Tibial nerve (tissue), 4 donors: ENCODE measurements around the gene ISL2. TPM values are rescaled to one million over a fixed set of nuclear protein-coding genes. Genes with fewer than 3 reads are reported as not detected.

ENCODE experiments used
- DNase-seq, 2 donors: peaks; one replicate each; pipeline ENCODE4 v3.0.0-alpha.2; 2019; ENCODE audit warnings: low spot score in 2 of 2
- H3K27ac ChIP-seq, 4 donors: fragments of 200-600 bp; sonication (generic) in 3 of 4; one replicate each; pipeline ENCODE4 v1.5.1; 2017 to 2019; ENCODE audit warnings: mild to moderate bottlenecking in 1 of 4
- H3K27me3 ChIP-seq, 2 donors: fragments of 200-600 bp; sonication (generic) in 1 of 2; one replicate each; pipeline versions ENCODE4 v1.5.1 to v1.6.0; 2017 to 2019
- H3K36me3 ChIP-seq, 3 donors: fragments of 200-600 bp; sonication (generic); one replicate each; pipeline ENCODE4 v1.5.1; 2018 to 2019
- H3K4me1 ChIP-seq, 4 donors: fragments of 200-600 bp; sonication (generic) in 3 of 4; one replicate each; pipeline ENCODE4 v1.5.1; 2017 to 2019
- H3K4me3 ChIP-seq, 4 donors: fragments of 200-600 bp; sonication (generic) in 3 of 4; one replicate each; pipeline ENCODE4 v1.5.1; 2017 to 2019; ENCODE audit warnings: mild to moderate bottlenecking in 1 of 4, moderate library complexity in 1 of 4
- H3K9me3 ChIP-seq, 4 donors: fragments of 200-600 bp; sonication (generic) in 3 of 4; one replicate each; pipeline ENCODE4 v1.5.1; 2017 to 2019
- EP300 ChIP-seq, 2 donors: sonication (generic); formaldehyde crosslinking; IDR thresholded peaks; one replicate each; pipeline ENCODE4 v1.6.1; 2017; ENCODE audit warnings: antibody characterized with exemption in 2 of 2, mild to moderate bottlenecking in 1 of 2
- POLR2A ChIP-seq, 2 donors: fragments of 450-650 bp; IDR thresholded peaks; one replicate each; pipeline ENCODE4 v1.6.1; 2017; ENCODE audit warnings: antibody characterized with exemption in 2 of 2, mild to moderate bottlenecking in 2 of 2, moderate library complexity in 2 of 2
- WGBS, 2 donors: methylation state at CpG; one replicate each; pipeline ENCODE4 v1.1.5; 2018; 5-methylcytosine and 5-hydroxymethylcytosine counted together
- total RNA-seq, 4 donors: library from RNA; depleted of rRNA; stranded (reverse); fragments of >200 nt; gene quantifications; one replicate each; pipeline ENCODE4 v1.1.0, GENCODE V29; 2016
- TF ChIP-seq, protein P1 (sequence below), 5 experiments: fragments of 200-600 bp in 3 of 5; fragments of 450-650 bp in 2 of 5; sonication (generic) in 3 of 5; IDR thresholded peaks; one replicate each; pipeline ENCODE4 v1.5.1; 2016 to 2019; ENCODE audit warnings: antibody characterized with exemption in 5 of 5, mild to moderate bottlenecking in 3 of 5, moderate library complexity in 2 of 5

Gene ISL2
- total RNA-seq, 4 donors from 2014 or later = not detected

DNA sequence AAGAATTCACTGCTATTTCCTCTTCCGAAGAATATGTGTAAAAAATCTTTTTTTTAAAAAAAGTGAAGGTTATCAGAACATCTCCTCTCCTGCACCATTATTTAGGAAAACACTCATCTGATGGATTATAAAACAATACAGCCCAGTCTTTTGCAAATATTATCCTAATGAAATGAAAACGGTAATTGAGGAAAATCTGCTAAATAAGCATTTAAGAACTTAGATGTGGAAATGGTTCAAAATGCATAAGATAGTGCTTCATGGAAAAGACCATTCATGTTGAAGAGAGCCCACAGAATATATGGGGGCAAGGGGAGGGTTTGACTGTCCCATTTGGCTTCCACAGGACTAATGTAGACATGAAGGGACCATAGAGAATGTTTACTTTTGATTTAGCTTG is 47.8 kb downstream of the ISL2 start:
- no peaks in the 10 kb centered on the region for H3K4me1 ChIP-seq
- no peak overlapping the region for H3K4me3 ChIP-seq
- no peaks in the 10 kb centered on the region for H3K27me3 ChIP-seq
- H3K27ac ChIP-seq = no peak overlapping the region
- H3K36me3 ChIP-seq = peaks cover 0 to 35% (median 0%) of the 10 kb centered on the region in 3 donors
- TF ChIP-seq POLR2A (IDR thresholded peaks at IDR 0.05) = no peak
- TF ChIP-seq EP300 (IDR thresholded peaks at IDR 0.05) = no peak
- TF ChIP-seq, protein P1, sequence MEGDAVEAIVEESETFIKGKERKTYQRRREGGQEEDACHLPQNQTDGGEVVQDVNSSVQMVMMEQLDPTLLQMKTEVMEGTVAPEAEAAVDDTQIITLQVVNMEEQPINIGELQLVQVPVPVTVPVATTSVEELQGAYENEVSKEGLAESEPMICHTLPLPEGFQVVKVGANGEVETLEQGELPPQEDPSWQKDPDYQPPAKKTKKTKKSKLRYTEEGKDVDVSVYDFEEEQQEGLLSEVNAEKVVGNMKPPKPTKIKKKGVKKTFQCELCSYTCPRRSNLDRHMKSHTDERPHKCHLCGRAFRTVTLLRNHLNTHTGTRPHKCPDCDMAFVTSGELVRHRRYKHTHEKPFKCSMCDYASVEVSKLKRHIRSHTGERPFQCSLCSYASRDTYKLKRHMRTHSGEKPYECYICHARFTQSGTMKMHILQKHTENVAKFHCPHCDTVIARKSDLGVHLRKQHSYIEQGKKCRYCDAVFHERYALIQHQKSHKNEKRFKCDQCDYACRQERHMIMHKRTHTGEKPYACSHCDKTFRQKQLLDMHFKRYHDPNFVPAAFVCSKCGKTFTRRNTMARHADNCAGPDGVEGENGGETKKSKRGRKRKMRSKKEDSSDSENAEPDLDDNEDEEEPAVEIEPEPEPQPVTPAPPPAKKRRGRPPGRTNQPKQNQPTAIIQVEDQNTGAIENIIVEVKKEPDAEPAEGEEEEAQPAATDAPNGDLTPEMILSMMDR (IDR thresholded peaks at IDR 0.05) = no peak
- H3K9me3 ChIP-seq = no peaks in the 10 kb centered on the region
- 92 to 94% methylated on average over 2 of the region's 2 CpGs for WGBS, 2 donors
- DNase-seq = no peak

DNA sequence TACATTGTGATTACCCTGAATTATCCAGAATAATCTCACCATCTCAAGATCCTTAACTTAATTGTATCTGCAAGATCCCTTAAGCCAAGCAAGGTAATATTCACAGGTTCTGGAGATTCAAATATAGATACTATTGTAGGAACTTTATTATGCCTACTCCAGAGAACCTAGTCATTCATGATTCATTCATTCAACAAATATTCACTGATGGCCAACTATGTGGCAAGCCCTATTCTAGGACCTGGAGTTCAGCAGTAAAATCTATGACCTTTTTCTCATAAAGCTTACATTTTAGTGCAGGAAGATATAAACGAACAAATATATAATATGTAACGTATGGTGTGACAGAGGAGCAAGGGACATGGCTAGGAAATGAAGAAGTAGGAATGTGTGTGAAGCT is 49.6 kb downstream of the ISL2 start:
- 85 to 90% methylated on average over 2 of the region's 2 CpGs for WGBS, 2 donors
- no peak for DNase-seq

DNA sequence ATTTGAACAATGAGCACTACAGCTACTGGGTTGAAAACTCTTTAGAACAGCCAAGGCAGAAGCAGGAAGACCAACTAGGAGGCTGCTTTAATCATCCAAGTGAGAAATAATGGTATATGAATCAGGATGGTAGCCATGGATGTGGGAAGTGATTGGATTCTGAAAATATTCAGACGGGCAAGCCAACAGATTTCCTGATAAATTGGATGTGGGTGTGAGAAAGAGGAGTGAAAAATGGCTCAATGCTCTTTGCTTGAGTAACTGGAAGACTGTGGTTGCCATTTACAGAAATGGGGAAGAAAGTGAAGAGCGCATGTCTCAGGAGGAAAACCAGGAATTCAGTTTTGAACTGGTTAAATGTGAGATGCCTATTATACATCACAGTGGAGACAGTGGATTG is 50.4 kb downstream of the ISL2 start:
- TF ChIP-seq, protein P1 (IDR thresholded peaks at IDR 0.05) = no peak
- TF ChIP-seq POLR2A (IDR thresholded peaks at IDR 0.05) (no peak), EP300 (IDR thresholded peaks at IDR 0.05) (no peak)

More for the DNA sequence above, 49.6 kb downstream of the ISL2 start:
- Histone ChIP-seq H3K27ac (no peak overlapping the region), H3K4me3 (no peak overlapping the region), H3K36me3 (peaks cover 0 to 39% (median 0%) of the 10 kb centered on the region in 3 donors), H3K4me1 (no peaks in the 10 kb centered on the region), H3K9me3 (no peaks in the 10 kb centered on the region), H3K27me3 (no peaks in the 10 kb centered on the region)
- TF ChIP-seq EP300 (IDR thresholded peaks at IDR 0.05) (no peak), POLR2A (IDR thresholded peaks at IDR 0.05) (no peak)
- TF ChIP-seq, protein P1 (IDR thresholded peaks at IDR 0.05) = no peak

DNA sequence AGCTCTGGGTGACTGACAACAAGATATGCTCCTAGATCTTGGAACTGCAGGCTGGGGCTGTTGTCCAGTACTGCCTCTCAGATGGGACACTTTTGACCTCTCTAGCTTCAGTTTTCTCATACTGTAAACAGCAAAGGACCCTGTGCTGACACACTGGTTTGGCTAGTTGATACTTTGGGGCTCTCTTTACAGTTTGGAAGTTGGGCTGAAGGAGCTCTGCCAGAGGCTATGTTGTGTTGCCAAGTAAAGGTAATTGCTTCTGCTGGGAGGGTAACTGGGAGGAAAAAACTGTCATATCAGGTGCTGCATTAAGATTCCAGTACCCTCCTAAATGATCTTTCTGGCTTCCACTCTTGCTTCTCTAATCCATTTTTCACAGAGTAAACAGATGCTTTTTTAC is 54.0 kb downstream of the ISL2 start:
- TF ChIP-seq, protein P1 (IDR thresholded peaks at IDR 0.05) = no peak
- no peak for TF ChIP-seq POLR2A (IDR thresholded peaks at IDR 0.05)
- no peak for TF ChIP-seq EP300 (IDR thresholded peaks at IDR 0.05)
- Histone ChIP-seq H3K27me3 (no peaks in the 10 kb centered on the region), H3K36me3 (peaks cover 0 to 38% (median 0%) of the 10 kb centered on the region in 3 donors), H3K4me3 (no peak overlapping the region), H3K9me3 (no peaks in the 10 kb centered on the region), H3K27ac (no peak overlapping the region), H3K4me1 (no peaks in the 10 kb centered on the region)
- no peak for DNase-seq

More for the DNA sequence above, 50.4 kb downstream of the ISL2 start:
- Histone ChIP-seq H3K4me3 (no peak overlapping the region), H3K9me3 (no peaks in the 10 kb centered on the region), H3K36me3 (peaks cover 0 to 32% (median 0%) of the 10 kb centered on the region in 3 donors), H3K4me1 (no peaks in the 10 kb centered on the region), H3K27me3 (no peaks in the 10 kb centered on the region), H3K27ac (no peak overlapping the region)
- WGBS, 2 donors = 97 to 100% methylated on average over 2 of the region's 2 CpGs
- no peak for DNase-seq

DNA sequence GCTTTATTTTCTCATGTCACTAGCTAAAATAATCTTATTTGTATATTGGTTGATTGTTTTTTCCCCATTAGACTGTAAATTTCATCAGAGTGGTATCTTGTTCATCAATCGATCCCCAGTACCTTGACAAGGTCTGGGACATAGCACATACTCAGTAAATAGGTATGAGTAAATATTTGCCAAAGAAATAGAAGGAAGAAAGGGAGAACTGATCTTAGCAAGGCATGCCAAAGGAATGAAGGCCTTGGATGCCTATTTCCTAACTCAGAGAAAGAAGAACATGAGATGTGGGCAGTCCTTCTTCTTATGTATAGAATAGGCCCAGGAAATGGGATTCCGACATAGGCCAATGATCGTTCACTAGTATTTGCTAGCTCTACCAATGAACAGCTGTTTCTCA is 54.7 kb downstream of the ISL2 start:
- H3K27me3 ChIP-seq = no peaks in the 10 kb centered on the region
- no peak for TF ChIP-seq POLR2A (IDR thresholded peaks at IDR 0.05)
- TF ChIP-seq, protein P1 (IDR thresholded peaks at IDR 0.05) = no peak
- no peak for TF ChIP-seq EP300 (IDR thresholded peaks at IDR 0.05)

More for the DNA sequence above, 54.7 kb downstream of the ISL2 start:
- Histone ChIP-seq H3K4me3 (no peak overlapping the region), H3K27ac (no peak overlapping the region), H3K4me1 (no peaks in the 10 kb centered on the region), H3K9me3 (no peaks in the 10 kb centered on the region), H3K36me3 (peaks cover 0 to 33% (median 0%) of the 10 kb centered on the region in 3 donors)
- WGBS, 2 donors = 98 to 99% methylated on average over 3 of the region's 3 CpGs
- no peak for DNase-seq
